Fibroblast of peridontal ligament (primary cell): ENCODE measurements around the gene CST7.
"Not testable (repeated sequence)": the region's sequence is repeated elsewhere in the genome, so short reads cannot be mapped to it uniquely, and the experiment has no call there.

ENCODE experiments used
- DNase-seq: peaks from one replicate; pipeline ENCODE4 v3.0.0-alpha.2; 2010; ENCODE audit errors: extremely low read depth

CST7 gene

DNA sequence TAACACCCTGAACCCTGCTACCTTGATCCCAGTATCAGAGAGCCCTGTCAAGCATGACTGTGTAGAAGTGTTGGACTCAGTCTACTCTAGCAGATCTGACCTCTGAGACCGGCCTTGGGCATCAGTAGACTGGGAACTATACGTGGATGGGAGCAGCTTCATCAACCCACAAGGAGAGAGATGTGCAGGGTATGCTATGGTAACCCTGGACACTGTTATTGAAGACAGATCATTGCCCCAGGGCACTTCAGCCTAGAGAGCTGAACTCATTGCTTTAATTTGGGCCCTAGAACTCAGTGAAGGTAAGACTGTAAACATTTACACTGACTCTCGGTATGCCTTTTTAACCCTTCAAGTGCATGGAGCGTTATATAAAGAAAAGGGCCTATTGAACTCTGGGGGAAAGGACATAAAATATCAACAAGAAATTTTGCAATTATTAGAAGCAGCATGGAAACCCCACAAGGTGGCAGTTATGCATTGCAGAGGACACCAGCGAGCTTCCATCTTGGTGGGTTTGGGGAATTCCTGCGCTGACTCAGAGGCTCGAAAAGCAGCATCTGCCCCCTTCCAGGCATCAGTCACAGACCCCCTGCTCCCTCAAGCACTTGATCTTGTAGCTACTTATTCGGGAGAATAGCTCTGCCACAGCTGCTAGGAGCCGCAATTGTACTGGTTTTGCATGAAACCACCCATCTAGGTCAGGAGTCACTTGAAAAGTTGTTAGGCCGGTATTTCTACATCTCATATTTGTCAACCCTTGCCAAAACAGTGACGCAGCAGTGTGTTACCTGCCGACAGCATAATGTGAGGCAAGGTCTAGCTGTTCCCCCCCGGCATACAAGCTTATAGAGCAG lies 19.0 kb upstream of the CST7 start:
- DNase-seq, result not testable (repeated sequence)

DNA sequence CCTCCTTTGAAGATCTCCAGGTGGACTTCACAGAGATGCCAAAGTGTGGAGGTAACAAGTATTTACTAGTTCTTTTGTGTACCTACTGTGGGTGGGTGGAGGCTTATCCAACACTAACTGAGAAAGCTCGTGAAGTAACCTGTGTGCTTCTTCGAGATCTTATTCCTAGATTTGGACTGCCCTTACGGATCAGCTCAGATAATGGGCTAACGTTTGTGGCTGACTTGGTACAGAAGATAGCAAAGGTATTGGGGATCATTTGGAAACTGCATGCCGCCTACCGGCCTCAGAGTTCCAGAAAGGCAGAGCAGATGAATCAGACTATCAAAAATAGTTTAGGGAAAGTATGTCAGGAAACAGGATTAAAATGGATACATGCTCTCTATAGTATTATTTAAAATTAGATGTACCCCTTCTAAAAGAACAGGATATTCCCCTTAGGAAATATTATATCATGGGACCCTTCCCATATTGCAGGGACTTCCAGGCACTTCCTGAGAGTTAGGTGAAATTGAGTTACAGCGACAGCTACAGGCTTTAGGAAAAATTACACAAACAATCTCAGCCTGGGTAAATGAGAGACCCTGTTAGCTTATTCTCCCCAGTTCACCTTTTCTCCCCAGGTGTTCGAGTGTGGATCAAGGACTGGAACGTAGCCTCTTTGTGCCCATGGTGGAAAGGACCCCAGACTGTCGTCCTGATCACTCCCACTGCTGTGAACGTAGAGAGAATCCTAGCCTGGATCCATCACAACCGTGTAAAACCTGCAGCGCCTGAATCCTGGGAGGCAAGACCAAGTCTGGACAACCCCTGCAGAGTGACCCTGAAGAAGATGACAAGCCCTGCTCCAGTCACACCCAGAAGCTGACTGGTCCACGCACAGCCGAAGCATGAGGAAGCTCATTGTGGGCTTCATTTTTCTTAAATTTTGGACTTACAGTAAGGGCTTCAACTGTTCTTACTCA lies 18.1 kb upstream of the CST7 start:
- not testable (repeated sequence) for DNase-seq

DNA sequence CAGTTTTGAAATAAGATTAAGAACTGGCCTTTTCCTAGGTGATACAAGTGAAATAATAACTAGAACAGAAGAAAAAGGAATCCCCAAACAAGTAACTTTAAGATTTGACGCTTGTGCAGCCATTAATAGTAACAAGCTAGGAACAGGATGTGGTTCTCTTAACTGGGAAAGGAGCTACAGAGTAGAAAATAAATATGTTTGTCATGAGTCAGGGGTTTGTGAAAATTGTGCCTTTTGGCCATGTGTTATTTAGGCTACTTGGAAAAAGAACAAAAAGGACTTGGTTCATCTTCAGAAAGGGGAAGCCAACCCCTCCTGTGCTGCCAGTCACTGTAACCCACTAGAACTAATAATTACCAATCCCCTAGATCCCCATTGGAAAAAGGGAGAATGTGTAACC lies 17.2 kb upstream of the CST7 start:
- not testable (repeated sequence) for DNase-seq

DNA sequence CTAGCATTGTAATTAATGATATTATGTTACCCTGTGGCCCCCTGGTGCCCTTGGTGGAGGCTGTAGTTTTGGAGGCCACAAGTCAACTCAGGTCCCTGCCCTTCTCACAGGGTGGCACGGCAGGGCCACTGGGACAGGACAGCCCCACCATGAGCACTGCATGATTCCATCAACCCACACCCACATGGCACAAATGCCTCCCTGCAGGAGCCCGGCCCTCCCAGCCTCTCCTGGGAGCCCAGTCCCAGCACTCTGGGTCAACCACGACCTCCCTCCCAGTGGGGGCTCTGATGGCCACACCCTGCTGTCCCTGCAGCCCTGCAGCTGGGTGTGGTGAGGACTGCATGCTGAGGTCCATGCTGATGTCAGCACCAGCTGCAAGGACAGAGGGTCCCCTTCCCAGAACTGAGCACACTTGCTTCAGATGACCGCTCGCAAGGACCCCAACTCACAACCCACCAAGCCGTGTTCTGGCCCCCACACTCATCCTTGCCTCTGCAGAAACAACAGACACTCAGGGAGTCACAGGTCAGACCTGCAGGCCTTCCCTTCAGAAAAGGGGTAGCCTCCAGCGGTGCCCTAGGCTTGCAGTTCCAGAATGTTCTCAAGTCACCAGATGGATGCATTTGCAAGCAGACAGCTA lies 15.7 kb upstream of the CST7 start:
- no peak for DNase-seq

DNA sequence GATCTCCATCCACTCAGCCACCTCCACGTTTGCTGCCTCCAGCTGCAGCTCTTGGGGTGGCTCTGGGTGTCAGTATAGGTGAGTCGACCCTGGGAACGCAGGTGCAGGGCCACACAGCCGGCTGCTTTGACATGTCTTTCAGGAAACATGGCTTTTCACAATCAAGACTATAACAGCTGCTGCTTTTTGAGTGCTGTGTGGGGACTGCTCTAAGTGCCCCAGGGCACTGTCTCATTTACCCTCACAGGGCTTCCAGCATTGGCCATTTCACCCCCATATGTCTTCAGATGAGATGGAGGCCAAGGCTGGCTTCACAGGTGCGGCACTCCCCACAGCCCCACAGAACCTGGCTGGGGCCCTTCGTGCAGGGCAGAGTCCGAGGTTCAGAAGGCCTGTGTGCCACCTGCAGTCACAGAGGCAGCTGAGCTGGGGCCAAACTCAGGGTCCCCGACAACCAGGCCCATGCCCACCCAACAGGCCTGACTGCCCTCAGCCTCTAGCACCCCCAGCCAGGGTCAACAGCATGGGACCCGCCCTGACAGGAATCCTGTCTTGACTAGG lies 14.9 kb upstream of the CST7 start:
- DNase-seq, result no peak

DNA sequence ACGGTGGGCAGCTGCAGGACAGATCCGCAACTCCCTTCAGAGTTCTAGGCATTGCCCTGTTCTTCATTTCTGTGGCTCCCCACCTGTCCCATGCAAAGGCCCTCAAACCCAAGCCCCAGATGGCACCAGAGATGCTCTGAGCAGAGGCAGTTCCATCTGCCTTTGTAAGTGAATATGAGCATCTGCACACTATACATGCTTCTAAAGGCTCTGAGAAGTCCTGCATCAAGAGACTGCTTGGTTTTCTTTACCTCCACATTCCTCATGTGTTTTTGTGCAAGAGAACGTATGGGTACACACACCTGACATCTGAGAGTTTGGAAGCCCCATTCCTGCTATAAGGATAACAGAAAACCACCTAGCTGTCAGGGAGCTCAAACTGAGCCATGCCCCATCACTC lies 14.4 kb upstream of the CST7 start:
- no peak for DNase-seq

DNA sequence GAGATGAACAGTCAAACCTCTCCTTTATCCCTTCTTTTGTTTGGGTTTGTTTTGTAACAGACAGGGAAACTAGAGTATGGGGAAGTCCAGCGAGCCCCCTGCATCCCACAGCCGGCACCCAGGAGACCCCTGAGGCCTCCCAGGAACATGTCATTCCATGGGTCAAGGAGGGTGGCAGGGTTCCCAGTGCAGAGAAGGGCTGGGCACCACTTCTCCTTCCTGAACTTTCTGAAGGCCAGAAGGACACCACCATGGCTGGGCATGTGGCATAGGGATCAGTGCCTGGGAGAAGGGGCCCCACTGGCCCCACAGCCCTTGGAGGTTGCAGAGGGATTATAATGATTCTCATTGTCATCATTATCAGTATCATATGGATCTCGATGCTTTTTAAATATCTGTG lies 13.9 kb upstream of the CST7 start:
- DNase-seq, result no peak

DNA sequence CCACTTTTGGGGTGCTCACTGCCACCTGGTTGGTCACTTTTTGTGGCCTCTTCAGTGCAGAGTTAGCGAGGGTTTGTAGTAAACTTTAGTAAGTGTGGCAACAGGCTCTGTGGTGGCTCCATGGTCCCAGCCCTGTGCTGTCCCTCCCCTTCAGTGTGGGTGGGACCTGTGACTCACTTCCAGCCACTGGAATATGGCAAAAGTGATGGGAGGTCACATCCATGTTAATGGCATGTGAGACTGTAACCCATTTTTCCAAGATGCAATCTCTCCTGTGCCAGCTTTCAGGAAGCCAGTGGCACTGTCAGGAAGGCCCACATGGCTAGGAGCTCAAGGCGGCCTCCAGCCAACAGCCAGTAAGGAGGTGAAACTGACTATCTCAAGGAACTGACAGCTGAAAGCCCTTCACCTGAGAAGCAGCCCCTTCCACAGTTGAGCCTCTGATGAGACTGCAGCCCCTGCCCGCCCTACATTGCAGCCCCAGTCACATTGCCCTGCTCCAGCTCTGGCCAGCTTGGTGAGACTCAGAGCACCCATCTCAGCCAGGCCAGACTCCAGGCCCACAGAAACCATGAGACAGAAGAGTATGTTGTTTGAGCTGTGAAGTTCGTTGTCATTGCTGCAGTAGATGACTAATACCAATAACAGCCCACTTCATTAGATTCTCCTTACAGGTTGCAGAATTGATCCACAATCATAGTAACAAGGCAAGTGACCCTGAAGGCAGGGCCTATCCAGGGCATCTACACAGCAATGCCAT lies 13.1 kb upstream of the CST7 start:
- DNase-seq, result no peak

DNA sequence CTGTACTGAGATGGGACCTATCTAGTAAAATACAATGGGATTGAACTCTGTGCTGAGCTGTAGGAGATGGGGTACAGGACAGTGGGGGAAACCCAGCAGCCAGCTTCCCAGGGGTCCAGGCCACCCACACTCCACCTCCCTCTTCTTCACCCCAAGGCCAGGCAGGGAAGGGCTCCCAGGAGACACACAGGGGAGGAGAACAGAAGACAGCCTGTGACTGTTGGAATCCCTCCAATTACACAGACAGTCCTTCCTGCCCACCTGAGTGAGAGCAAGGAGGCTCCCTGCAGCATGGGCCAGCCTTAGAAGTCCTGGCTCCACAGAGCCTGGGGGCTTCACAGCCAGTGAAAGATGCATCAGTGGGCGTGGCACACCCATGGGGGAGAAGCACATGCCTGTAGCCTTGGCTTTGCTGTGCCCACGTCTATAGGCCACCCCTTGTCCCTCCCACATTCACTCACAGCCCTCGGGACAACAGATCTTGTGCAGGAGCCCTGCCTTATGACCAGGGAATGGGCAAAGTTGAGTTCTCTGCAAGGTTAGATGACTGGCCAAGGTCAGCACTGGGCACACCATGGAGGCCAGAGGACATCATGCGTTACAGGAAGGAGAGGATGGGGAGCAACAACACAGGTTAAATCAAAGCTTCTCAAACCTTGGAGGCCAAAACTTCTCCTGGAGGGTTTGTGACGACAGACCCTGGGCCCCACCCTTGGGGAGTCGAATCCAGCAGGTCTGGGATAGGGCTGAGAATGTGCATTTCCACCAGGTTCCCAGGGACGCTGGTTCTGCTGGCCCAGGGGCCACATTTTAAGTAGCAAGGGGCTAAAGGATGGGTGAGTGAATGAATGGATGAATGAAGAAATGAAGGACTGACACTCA lies 12.3 kb upstream of the CST7 start:
- DNase-seq, result no peak

DNA sequence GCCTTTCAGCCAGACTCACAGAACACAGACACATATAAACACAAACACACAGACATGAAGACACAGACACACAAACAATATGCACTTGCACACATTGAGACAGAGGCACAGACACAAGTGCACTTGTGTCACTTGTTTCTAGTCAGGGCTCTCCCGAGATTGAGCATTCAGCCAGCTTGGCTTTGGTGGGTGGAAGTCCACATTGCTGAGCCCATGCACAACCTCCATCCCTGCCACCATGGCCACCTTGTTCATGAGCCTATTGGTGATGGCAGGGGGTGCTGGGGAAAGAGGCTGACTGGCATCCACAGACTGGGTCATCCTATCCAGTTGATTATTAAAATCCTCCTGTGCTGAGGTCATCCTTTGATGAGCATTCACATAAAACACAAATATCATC lies 11.5 kb upstream of the CST7 start:
- DNase-seq, result no peak

DNA sequence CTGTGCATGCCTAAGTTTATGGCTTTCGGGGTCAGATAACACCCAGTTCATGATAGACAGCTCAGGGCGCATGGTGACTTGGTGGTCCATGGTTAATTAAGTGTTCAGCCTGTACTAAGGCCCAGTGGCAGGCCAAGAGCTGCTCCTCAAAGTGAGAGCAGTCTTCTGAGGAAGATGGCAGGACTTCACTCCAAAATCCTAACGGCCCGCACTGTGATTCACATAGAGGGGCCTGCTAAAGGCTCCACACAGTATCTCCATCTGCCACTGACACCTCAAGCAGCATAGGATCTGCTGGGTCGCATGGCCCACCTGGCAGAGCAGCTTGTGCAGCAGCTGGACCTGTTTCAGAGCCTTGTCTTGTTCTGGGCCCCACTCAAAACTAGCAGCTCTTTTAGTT lies 10.6 kb upstream of the CST7 start:
- DNase-seq, result no peak

DNA sequence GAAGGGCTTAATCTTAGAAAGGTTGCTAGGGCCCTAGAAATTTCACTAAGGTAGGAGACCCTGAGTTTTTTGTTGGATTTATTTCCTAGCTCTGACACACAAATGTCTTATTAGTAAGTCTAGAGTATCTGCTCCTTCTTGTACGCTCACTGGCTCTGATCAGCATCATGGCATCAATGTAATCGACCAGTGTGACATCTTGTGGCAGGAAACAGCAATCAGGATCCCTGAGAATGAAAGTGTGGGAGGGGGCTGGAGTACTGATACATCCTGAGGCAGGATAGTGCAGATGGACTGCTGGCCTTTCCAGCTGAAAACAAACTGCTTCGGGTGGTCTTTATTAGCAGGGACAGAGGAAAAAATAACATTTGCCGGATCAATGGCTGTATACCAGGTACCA lies 10.0 kb upstream of the CST7 start:
- no peak for DNase-seq

DNA sequence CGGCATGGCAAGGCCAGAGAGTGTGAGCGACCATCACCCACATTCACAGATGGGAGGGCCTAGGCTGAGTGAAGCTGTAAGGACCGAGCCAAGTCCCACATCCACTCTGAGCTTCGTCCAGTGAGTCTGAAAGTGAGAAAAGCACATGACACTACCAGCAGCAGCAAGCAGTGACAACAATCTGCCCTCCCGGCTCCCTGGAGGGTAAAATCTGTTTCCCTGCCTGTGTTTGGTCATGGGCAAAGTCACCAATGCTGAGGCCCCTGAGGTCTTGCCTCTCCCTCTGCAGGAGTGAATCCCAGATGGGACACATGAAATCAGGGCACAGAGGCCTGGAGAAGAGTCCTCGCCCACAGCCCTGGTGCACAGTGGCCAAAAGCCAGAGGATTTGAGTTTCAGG lies 6.4 kb upstream of the CST7 start:
- no peak for DNase-seq

DNA sequence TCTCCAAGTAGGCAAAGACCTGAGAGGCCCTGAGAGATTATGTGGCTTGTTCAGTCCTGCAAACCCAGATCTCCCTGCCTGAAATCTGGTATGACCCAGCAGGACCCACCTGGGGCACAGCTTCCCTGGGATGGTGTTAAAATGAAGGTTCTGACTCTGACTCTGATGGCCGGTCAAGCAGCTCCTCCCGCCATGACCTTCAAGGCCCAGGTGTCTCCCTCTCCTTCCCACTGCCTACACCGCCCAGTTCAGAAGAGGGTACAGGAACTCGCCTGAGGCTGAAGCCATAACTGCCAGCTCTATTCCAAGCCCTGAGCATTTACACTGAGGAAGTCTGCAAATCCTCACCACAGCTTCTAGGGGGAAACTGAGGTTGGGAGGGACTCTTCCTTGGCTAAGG lies 5.9 kb upstream of the CST7 start:
- DNase-seq, result no peak

DNA sequence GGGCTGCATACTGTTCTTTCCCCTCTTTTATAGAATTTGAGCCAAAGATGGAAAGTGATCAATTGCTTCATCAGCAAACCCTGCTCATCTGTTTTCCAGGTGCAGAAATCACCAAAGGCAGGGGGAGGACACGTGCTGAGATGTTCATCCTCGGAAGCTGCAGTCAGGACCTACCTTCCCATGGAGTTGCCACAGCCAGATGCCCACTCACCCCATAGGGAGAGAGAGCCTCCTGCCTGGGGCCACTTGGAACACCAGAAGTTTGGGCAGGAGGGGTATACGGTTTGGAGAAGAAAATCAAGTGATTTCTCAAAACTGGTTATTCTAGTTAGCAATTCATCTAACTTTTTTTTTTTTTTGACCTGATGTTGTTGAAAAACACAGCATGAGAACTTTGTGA lies 5.3 kb upstream of the CST7 start:
- DNase-seq, result no peak

DNA sequence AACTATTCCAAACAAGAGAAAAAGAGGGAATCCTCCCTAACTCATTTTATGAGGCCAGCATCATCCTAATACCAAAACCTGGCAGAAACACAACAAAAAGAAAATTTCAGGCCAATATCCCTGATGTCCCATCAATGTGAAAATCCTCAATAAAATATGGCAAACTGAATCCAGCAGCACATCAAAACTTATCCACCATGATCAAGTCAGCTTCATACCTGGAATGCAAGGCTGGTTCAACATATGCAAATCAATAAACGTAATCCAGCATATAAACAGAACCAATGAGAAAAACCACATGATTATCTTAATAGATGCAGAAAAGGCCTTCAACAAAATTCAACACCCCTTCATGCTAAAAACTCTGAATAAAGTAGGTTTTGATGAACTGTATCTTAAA lies 2.7 kb upstream of the CST7 start:
- DNase-seq, result not testable (repeated sequence)

DNA sequence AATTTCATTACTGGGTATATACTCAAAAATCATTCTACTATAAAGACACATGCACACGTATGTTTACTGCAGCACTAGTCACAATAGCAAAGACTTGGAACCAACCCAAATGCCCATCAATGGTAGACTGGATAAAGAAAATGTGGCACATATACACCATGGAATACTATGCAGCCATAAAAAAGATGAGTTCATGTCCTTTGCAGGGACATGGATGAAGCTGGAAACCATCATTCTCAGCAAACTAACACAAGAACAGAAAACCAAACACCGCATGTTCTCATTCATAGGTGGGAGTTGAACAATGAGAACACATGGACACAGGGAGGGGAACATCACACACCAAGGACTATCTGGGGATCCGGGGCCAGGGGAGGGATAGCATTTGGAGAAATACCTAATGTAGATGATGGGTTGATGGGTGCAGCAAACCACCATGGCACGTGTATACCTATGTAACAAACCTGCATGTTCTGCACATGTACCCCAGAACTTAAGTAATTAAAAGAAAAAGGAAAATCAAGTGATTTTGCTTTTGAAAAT lies 602 bp upstream of the CST7 start:
- DNase-seq, result not testable (repeated sequence)

DNA sequence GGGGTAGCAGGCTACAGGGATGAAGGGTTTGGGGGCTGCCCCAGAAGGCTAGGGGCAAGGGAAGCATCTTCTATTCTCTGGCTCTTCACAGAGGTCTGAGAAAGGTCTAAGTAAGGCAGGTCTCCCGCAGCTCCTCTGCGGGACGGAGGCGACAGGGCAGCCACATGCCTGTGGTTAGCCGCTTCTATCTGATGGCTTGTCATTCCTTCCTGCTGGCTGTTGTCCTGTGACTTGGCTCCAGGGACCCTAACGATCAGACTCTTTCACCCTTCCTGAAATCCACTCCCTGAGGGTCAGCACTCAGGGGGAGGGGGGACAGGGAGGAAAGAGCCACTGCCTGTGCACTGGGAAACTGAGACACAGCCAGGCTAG lies 673 bp downstream of the CST7 start:
- no peak for DNase-seq

DNA sequence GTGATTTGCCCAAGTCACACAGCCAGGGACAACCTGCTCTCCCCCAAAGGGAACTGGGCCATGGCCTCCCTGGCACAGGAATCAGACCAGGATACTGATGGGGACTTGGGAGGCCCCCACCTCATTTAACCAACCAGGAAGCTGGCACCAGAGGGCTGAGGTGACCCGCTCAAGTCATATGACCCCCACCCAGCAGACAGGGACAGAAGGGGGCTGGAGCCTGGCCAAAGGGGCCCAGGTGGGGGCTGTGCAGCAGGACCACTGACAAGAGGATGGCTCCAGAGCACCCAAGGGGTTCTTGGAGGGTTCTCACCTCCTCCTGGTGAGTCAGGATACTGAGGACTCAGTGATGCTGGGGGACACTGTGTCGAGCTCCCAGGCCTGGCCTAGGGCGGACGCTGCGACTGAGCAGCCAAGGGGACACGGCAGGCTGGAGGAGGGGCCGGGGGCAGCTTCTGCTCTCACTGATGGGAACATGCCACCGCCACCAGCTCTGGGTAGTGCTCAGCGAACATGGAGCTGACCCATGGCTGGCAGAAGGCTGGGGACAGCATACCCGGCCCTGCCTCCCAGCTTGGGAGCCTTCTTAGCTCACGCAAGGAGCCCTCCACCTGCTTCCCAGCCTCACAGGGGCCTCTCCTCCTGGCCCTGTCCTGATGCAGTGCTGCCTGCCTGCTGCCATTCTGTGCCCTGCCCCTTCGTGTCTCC lies 1.2 kb downstream of the CST7 start:
- no peak for DNase-seq
